A673 (cell line): ENCODE measurements around the gene CDK15. TPM values are rescaled to one million over a fixed set of nuclear protein-coding genes. Genes with fewer than 3 reads are reported as not detected.

Experiments used
- BruUV-seq: library from RNA; stranded (reverse); fragments of 400-500 nt; replicated peaks from 2 replicates; lab custom pipeline; 2021; lab: Mats Ljungman, UMichigan
- CTCF ChIA-PET: fragments of 300-600 bp; sonication (Branson Sonifier 250); formaldehyde crosslinking; loops from one replicate; lab custom pipeline; 2022; ENCODE audit warnings: antibody characterized with exemption; lab: Charles Lee
- POLR2A ChIA-PET: fragments of 300-600 bp; sonication (Branson Sonifier 250); formaldehyde crosslinking; loops from one replicate; lab custom pipeline; 2022; ENCODE audit warnings: antibody characterized with exemption; ENCODE audit not compliant: low non-redundant PET; lab: Charles Lee
- DNase-seq: peaks from one replicate; pipeline ENCODE4 v3.0.0-alpha.2; 2015; ENCODE audit warnings: low spot score
- H3K27ac ChIP-seq: fragments of 200-600 bp; sonication (generic); 2 replicates; pipeline ENCODE4 v1.5.1; 2016; ENCODE audit warnings: mixed run types, low read depth, mild to moderate bottlenecking, mixed read lengths, antibody characterized with exemption, low read length; ENCODE audit not compliant: poor library complexity, severe bottlenecking
- H3K27me3 ChIP-seq: fragments of 200-600 bp; sonication (generic); replicated peaks from 2 replicates; pipeline ENCODE4 v1.6.1; 2017; ENCODE audit warnings: mixed run types, low read depth, mild to moderate bottlenecking, mixed read lengths, antibody characterized with exemption, low read length; ENCODE audit not compliant: insufficient read depth, poor library complexity
- H3K36me3 ChIP-seq: fragments of 200-600 bp; sonication (generic); 2 replicates; pipeline ENCODE4 v1.6.1; 2016; ENCODE audit warnings: mixed run types, mild to moderate bottlenecking, mixed read lengths, antibody characterized with exemption, low read length; ENCODE audit not compliant: insufficient read depth, poor library complexity, severe bottlenecking
- H3K4me1 ChIP-seq: fragments of 200-600 bp; sonication (generic); 2 replicates; pipeline ENCODE4 v1.6.1; 2017; ENCODE audit warnings: mixed run types, mild to moderate bottlenecking, mixed read lengths, antibody characterized with exemption, low read length; ENCODE audit not compliant: insufficient read depth, poor library complexity, severe bottlenecking
- H3K4me3 ChIP-seq: fragments of 200-600 bp; sonication (generic); 2 replicates; pipeline ENCODE4 v1.5.1; 2016; ENCODE audit warnings: low read depth, mixed run types, mild to moderate bottlenecking, mixed read lengths, low read length; ENCODE audit not compliant: poor library complexity, severe bottlenecking
- H3K9me3 ChIP-seq: fragments of 200-600 bp; sonication (generic); 2 replicates; pipeline ENCODE4 v1.6.1; 2016; ENCODE audit warnings: mixed run types, low read depth, mild to moderate bottlenecking, mixed read lengths, antibody characterized with exemption, low read length; ENCODE audit not compliant: poor library complexity, severe bottlenecking
- EZH2 ChIP-seq: fragments of 200-600 bp; sonication (generic); IDR thresholded peaks from 2 replicates; pipeline ENCODE4 v1.6.1; 2017; ENCODE audit warnings: borderline replicate concordance, low read depth, mild to moderate bottlenecking, mixed read lengths, antibody characterized with exemption, low read length; ENCODE audit not compliant: poor library complexity, severe bottlenecking
- intact Hi-C: fragments of 100-400 bp; cut with micrococcal nuclease; formaldehyde crosslinking; loops from one replicate; pipeline ENCODE4 v1.10.0; 2022; ENCODE audit not compliant: unreplicated experiment
- total RNA-seq: library from RNA; stranded (reverse); gene quantifications from 2 replicates; pipeline ENCODE4 v1.2.3, GENCODE V29; 2021
- TF ChIP-seq, protein P1 (sequence below): fragments of 300-800, 200-600 bp; sonication (generic); conservative IDR thresholded peaks from 2 replicates; pipeline ENCODE4 v1.5.1; 2017; ENCODE audit warnings: low read depth, mild to moderate bottlenecking, antibody characterized with exemption, low read length, moderate library complexity, mixed read lengths

The CDK15 gene
- total RNA-seq, 1 experiment from 2014 or later, result 0.11 TPM

DNA sequence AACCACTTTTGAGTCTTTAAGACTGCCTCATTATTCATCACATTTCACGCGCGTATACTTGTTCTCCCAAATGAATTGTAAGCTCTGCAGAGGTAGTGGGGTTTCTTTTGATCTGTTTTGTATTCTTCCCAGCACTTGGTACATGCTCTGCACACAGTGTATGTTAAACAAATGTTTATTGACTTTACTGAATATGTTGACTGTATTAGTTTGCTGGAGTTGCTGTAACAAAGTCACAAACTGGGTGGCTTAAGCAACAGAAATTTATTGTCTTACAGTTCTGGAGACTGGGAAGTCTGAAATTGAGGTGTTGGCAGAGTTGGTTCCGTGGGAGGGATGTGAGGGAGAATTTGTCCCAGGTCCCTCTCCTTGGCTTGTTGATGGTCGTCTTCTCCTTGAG, 65.1 kb downstream of the CDK15 start:
- intact Hi-C loops, result no loop called here

DNA sequence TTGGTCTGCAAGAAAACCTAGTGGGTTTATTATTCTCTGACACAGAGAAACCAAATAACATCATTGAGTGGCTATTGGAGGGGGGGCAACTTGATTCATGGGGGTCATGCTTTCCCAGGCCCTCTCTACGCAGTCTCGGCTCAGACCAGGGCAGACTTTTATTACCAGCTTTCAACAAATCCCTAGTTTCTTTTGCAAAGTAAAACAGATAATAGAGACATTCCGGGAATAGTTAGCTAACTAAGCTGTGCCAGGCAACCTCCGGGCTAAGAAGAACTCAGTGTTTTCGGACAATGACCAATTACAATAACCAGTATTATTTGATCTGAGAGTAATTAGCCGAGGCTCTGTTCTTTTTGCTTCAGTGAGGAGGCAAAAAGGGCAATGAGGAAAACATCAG, 66.3 kb downstream of the CDK15 start:
- no peak overlapping the region for H3K4me3 ChIP-seq
- DNase-seq, result no peak
- H3K9me3 ChIP-seq, result no peaks in the 10 kb centered on the region
- BruUV-seq, result no TSS peak
- H3K36me3 ChIP-seq, result no peaks in the 10 kb centered on the region
- H3K27ac ChIP-seq, result no peak overlapping the region
- intact Hi-C loops, result no loop called here
- no peaks in the 10 kb centered on the region for H3K4me1 ChIP-seq
- no peaks in the 10 kb centered on the region for H3K27me3 ChIP-seq
- ChIA-PET CTCF (no interaction called here), POLR2A (no interaction called here)
- TF ChIP-seq EZH2, result no peak
- TF ChIP-seq, protein P1, sequence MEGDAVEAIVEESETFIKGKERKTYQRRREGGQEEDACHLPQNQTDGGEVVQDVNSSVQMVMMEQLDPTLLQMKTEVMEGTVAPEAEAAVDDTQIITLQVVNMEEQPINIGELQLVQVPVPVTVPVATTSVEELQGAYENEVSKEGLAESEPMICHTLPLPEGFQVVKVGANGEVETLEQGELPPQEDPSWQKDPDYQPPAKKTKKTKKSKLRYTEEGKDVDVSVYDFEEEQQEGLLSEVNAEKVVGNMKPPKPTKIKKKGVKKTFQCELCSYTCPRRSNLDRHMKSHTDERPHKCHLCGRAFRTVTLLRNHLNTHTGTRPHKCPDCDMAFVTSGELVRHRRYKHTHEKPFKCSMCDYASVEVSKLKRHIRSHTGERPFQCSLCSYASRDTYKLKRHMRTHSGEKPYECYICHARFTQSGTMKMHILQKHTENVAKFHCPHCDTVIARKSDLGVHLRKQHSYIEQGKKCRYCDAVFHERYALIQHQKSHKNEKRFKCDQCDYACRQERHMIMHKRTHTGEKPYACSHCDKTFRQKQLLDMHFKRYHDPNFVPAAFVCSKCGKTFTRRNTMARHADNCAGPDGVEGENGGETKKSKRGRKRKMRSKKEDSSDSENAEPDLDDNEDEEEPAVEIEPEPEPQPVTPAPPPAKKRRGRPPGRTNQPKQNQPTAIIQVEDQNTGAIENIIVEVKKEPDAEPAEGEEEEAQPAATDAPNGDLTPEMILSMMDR, result no peak

More for the DNA sequence above, 65.1 kb downstream of the CDK15 start:
- no peak for DNase-seq
- H3K4me3 ChIP-seq, result no peak overlapping the region
- no peak for TF ChIP-seq EZH2
- TF ChIP-seq, protein P1, result no peak
- H3K27ac ChIP-seq, result no peak overlapping the region
- no peaks in the 10 kb centered on the region for H3K4me1 ChIP-seq
- no TSS peak for BruUV-seq
- H3K27me3 ChIP-seq, result no peaks in the 10 kb centered on the region
- H3K36me3 ChIP-seq, result no peaks in the 10 kb centered on the region
- no peaks in the 10 kb centered on the region for H3K9me3 ChIP-seq
- ChIA-PET POLR2A (no interaction called here), CTCF (no interaction called here)

DNA sequence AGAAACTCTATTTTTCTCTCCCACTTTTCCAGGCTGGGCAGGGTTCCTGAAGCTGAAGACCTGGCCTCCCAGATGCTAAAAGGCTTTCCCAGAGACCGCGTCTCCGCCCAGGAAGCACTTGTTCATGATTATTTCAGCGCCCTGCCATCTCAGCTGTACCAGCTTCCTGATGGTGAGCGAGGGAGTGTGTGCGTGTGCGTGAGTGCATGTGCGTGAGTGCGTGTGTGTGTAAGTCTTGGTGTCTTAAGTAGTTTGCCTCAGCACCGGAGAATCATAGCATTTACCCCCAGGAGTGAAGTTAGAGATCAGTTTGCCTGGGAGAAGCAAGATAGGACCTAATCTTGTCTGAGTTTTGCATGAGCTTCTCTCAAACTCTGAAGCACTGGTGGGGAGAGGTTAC, 73.7 kb downstream of the CDK15 start:
- CTCF ChIA-PET, result no interaction called here

More for the DNA sequence above, 73.7 kb downstream of the CDK15 start:
- POLR2A ChIA-PET, result interaction anchor here (0.5 to 0.9 kb wide), 2 partner anchors 23 to 1029 kb away, joined by 3 to 6 read pairs; no protein-coding TSS in a partner anchor
- peaks cover 1% of the 10 kb centered on the region for H3K27me3 ChIP-seq
- DNase-seq, result peak; percentile 35
- no peaks in the 10 kb centered on the region for H3K36me3 ChIP-seq
- TF ChIP-seq, protein P1, result no peak
- no peak for TF ChIP-seq EZH2
- H3K4me3 ChIP-seq, result no peak overlapping the region
- no peaks in the 10 kb centered on the region for H3K9me3 ChIP-seq
- H3K27ac ChIP-seq, result no peak overlapping the region
- BruUV-seq, result no TSS peak
- H3K4me1 ChIP-seq, result peaks cover 51% of the 10 kb centered on the region
- intact Hi-C loops, result loop anchor here (5.0 kb wide), 1 partner anchor 152 kb away; the partner anchor contains the start of gene FZD7
